ENCODE measurements around the gene BUD23. TPM values are rescaled to one million over a fixed set of nuclear protein-coding genes. Genes with fewer than 3 reads are reported as not detected.

The BUD23 gene
- total RNA-seq, 4 donors from 2014 or later, result 41.5 to 65.0 (median 45.3) TPM

DNA sequence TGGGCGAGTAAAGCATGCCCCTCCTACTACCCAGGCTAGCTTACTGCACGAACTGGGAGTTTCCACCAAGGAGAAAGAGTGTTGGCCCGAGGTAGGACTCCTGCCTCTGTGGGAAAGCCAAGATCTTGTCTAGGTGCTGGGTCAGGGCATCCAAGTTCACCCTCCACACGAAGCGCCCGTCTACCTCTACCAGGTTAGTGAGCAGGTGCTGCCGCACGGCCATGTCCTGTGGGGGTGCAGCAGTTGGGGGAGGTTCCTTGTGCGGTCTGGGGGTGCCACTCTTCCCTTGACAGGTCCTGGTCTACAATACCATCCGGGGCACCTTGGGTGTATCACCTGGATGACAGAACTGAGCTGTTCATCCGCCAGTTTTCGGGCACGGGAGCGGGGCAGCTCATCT lies 53.5 kb downstream of the BUD23 start:
- Histone ChIP-seq H3K36me3 (peaks cover 0 to 25% of the 10 kb centered on the region in 2 donors), H3K27me3 (no peaks in the 10 kb centered on the region), H3K27ac (no peak overlapping the region), H3K4me3 (no peak overlapping the region), H3K4me1 (peaks cover 0 to 40% (median 7%) of the 10 kb centered on the region in 3 donors), H3K9me3 (no peaks in the 10 kb centered on the region)
- TF ChIP-seq POLR2A (IDR thresholded peaks at IDR 0.05) (no peak), POLR2AphosphoS5 (IDR thresholded peaks at IDR 0.05) (no peak), EP300 (IDR thresholded peaks at IDR 0.05) (no peak)
- TF ChIP-seq, protein P1, sequence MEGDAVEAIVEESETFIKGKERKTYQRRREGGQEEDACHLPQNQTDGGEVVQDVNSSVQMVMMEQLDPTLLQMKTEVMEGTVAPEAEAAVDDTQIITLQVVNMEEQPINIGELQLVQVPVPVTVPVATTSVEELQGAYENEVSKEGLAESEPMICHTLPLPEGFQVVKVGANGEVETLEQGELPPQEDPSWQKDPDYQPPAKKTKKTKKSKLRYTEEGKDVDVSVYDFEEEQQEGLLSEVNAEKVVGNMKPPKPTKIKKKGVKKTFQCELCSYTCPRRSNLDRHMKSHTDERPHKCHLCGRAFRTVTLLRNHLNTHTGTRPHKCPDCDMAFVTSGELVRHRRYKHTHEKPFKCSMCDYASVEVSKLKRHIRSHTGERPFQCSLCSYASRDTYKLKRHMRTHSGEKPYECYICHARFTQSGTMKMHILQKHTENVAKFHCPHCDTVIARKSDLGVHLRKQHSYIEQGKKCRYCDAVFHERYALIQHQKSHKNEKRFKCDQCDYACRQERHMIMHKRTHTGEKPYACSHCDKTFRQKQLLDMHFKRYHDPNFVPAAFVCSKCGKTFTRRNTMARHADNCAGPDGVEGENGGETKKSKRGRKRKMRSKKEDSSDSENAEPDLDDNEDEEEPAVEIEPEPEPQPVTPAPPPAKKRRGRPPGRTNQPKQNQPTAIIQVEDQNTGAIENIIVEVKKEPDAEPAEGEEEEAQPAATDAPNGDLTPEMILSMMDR (IDR thresholded peaks at IDR 0.05), result no peak
- WGBS, 2 donors (ENCODE audit: low coverage in 1 of 2), result 67 to 90% methylated on average over 1 to 2 of the region's 14 CpGs
- ATAC-seq, result no peak

DNA sequence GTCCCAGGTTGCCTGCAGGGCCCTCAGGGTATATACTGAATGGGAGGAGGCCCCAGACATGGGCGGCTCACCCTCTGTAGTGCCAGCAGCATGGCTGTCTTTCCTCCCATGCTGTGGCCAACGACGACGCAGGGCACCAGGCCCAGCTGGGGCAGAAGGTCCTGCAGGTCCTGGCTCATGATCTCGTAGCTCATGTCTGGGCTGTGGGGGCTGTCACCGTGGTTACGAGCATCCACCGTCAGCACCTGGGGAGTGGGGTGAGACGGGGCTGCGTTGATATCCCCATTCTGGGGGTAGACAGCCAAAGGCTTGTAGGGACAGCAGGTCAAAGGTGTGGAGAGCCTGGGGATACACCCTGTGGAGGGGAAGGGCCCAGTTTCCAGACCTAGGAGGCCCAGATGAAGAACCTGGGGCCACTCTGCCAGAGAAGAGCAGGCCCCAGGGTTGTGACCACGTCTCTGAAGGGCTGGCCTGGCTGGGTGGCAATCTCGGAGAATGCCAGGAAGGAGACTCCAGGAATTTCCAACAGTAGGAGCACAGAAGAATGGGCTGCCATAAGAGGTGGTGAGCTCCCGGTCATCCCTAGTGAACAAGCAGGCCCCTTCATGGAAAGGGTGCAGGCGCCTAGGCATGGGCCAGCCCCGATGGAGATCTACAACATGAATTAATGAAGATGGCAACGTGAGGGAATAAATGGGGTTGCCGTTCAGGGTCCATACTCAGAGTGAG lies 54.3 kb downstream of the BUD23 start:
- no peak for ATAC-seq
- peak overlapping the region in 3 of 4 donors; percentile 88 to 92 (median 89) for H3K27ac ChIP-seq

DNA sequence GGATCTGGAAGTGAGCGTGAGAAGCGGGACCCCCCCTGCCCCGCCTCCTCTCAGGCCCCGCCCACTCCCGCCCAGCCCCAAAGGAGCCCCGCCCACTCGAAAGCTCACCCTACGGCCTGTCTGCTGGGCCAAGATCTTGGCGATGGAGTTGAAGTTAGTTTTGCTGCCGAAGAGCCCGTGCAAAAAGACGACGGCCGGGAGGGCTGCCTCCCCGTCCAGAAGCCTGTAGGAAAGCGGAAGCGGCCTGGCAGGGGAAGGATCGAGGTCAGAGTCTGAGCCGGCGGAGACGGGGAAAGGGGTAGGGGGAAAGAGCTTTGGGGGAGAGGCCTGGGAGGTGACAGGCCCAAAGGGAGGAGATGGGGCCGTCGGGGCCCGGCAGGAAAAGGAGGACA lies 54.8 kb downstream of the BUD23 start:
- Histone ChIP-seq H3K36me3 (peaks cover 0 to 25% of the 10 kb centered on the region in 2 donors), H3K4me1 (peaks cover 0 to 49% (median 12%) of the 10 kb centered on the region in 3 donors), H3K9me3 (no peaks in the 10 kb centered on the region), H3K27me3 (no peaks in the 10 kb centered on the region), H3K27ac (peak overlapping the region; percentile 14 to 92 (median 88)), H3K4me3 (peak overlapping the region; percentile 49 to 65)
- 0% methylated on average over 3 to 14 of the region's 24 CpGs for WGBS, 2 donors (ENCODE audit: low coverage in 1 of 2)
- no peak for TF ChIP-seq POLR2AphosphoS5 (IDR thresholded peaks at IDR 0.05)
- TF ChIP-seq, protein P1 (IDR thresholded peaks at IDR 0.05), result no peak
- TF ChIP-seq EP300 (IDR thresholded peaks at IDR 0.05), result no peak
- TF ChIP-seq POLR2A (IDR thresholded peaks at IDR 0.05), result no peak
- ATAC-seq, result peak; percentile 29

More for the DNA sequence above, 54.3 kb downstream of the BUD23 start:
- Histone ChIP-seq H3K4me3 (peak overlapping the region; percentile 49 to 65), H3K4me1 (peaks cover 0 to 44% (median 10%) of the 10 kb centered on the region in 3 donors), H3K9me3 (no peaks in the 10 kb centered on the region), H3K27me3 (no peaks in the 10 kb centered on the region), H3K36me3 (peaks cover 0 to 25% of the 10 kb centered on the region in 2 donors)
- TF ChIP-seq, protein P1 (IDR thresholded peaks at IDR 0.05), result no peak
- TF ChIP-seq POLR2AphosphoS5 (IDR thresholded peaks at IDR 0.05) (no peak), EP300 (IDR thresholded peaks at IDR 0.05) (no peak), POLR2A (IDR thresholded peaks at IDR 0.05) (no peak)
- WGBS, 2 donors (ENCODE audit: low coverage in 1 of 2), result 0 to 41% methylated on average over 1 to 4 of the region's 17 CpGs

DNA sequence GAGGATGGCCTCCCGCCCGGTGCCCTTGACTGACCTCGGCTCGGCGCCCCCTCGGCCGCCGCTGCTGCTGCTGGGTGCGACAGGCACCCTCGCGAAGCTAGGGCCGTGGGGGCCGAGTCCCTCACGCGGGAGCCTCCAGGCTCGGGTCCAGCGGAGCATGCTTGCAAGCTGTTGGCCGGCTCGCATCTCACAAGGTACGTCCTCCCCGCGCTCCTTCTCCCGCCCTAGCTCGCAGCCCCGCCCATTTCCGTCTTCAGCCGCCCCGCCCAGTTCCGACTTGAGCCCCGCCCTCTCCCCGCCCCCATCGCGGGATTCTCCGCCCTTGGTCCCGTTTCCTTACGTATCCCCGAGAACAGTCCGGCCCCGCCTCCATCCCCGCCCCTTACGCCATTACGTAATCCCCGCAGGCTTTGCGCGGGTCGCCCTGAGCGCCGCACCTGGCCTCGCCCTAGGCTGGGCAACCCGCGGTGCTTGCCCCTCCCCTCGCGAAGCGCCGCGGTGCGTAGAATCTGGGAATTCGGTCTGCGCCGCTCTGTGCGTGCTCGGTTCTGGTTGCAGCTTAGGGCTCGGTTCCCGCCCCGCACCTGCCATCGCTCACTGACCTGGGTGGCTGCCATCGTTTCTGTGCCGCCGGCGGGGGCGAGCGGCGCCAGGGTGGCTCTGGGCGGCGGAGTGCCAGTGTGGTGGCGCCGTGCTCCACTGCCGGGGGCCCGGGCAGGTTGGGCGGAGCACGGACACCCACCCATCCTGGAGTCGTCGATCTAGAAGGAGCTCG lies 55.4 kb downstream of the BUD23 start, which contains the start of gene ABHD11:
ABHD11 (minus strand) TSS at position 191 of the 775 bp plus-strand sequence; CDS start at position 159, 32 bp downstream.
- Histone ChIP-seq H3K9me3 (no peaks in the 10 kb centered on the region), H3K4me1 (peaks cover 0 to 49% (median 12%) of the 10 kb centered on the region in 3 donors), H3K27me3 (no peaks in the 10 kb centered on the region), H3K27ac (peak within 1 kb of the TSS; percentile 47 to 92 (median 88)), H3K36me3 (peaks cover 0 to 25% of the 10 kb centered on the region in 2 donors), H3K4me3 (peak within 1 kb of the TSS; percentile 49 to 65)
- TF ChIP-seq, protein P1 (IDR thresholded peaks at IDR 0.05), result no peak
- TF ChIP-seq POLR2A (IDR thresholded peaks at IDR 0.05) (peak; percentile 80 to 83), EP300 (IDR thresholded peaks at IDR 0.05) (no peak), POLR2AphosphoS5 (IDR thresholded peaks at IDR 0.05) (peak; percentile 96)
- peak; percentile 90 for ATAC-seq
- WGBS, 2 donors (ENCODE audit: low coverage in 1 of 2), result 0% methylated on average over 6 of the region's 84 CpGs; no CpG with 5 or more reads in 1 of the 2 donors

All from gastroesophageal sphincter (tissue), 4 donors.